ENCODE results near the gene C4A. TPM values are rescaled to one million over a fixed set of nuclear protein-coding genes. Genes with fewer than 3 reads are reported as not detected.

C4A gene
- total RNA-seq, 1 experiment from 2014 or later: 4.3 TPM

DNA sequence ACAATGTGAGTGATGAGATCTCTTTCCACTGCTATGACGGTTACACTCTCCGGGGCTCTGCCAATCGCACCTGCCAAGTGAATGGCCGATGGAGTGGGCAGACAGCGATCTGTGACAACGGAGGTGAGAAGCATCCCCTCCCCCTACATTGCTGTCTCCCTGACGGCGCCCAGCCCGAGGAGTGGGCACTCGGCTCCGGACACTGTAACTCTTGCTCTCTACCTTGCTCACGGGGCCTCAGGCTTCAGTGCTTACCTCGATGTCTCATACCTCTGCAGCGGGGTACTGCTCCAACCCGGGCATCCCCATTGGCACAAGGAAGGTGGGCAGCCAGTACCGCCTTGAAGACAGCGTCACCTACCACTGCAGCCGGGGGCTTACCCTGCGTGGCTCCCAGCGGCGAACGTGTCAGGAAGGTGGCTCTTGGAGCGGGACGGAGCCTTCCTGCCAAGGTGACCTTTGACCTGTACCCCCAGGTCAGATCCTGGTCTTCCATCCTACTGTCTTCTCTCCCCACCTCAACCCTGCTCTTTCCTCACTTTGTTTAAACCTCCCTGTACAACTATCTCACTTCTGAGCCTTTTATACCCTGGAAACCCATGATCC is 34.7 kb upstream of the C4A start:
- TF ChIP-seq, protein P1, sequence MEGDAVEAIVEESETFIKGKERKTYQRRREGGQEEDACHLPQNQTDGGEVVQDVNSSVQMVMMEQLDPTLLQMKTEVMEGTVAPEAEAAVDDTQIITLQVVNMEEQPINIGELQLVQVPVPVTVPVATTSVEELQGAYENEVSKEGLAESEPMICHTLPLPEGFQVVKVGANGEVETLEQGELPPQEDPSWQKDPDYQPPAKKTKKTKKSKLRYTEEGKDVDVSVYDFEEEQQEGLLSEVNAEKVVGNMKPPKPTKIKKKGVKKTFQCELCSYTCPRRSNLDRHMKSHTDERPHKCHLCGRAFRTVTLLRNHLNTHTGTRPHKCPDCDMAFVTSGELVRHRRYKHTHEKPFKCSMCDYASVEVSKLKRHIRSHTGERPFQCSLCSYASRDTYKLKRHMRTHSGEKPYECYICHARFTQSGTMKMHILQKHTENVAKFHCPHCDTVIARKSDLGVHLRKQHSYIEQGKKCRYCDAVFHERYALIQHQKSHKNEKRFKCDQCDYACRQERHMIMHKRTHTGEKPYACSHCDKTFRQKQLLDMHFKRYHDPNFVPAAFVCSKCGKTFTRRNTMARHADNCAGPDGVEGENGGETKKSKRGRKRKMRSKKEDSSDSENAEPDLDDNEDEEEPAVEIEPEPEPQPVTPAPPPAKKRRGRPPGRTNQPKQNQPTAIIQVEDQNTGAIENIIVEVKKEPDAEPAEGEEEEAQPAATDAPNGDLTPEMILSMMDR (conservative IDR thresholded peaks at IDR 0.05): no peak
- no peak for DNase-seq
- no peak overlapping the region for H4K91ac ChIP-seq (ENCODE audit: insufficient read length, low read depth, low read length)

More for the DNA sequence above, 34.7 kb upstream of the C4A start:
- Histone ChIP-seq H3K9ac (ENCODE audit: extremely low read depth, insufficient read length, low read length) (no peak overlapping the region), H3K4me1 (ENCODE audit: insufficient read depth, low read length) (no peaks in the 10 kb centered on the region), H3K23ac (ENCODE audit: insufficient read length, low read depth, low read length) (no peak overlapping the region), H2BK5ac (ENCODE audit: insufficient read length, low read length) (no peak overlapping the region), H3K4me2 (ENCODE audit: insufficient read depth, insufficient read length, low read length) (no peak overlapping the region), H3K56ac (ENCODE audit: insufficient read length, low read depth, low read length) (no peak overlapping the region), H3K4ac (ENCODE audit: low read depth, low read length) (no peak overlapping the region), H2BK12ac (ENCODE audit: insufficient read length, low read depth, low read length) (no peak overlapping the region), H4K8ac (replicated peaks; ENCODE audit: insufficient read length, low read depth, low read length) (no peak overlapping the region), H3K79me1 (ENCODE audit: insufficient read depth, low read depth, low read length, poor library complexity, severe bottlenecking) (no peaks in the 10 kb centered on the region), H2BK20ac (ENCODE audit: low read depth, low read length, poor library complexity, severe bottlenecking) (no peak overlapping the region), H3K9me3 (ENCODE audit: control insufficient read depth, low read depth, low read length) (no peaks in the 10 kb centered on the region), H3K27ac (ENCODE audit: insufficient read length, low read depth, low read length) (no peak overlapping the region), H4K20me1 (ENCODE audit: control insufficient read depth, insufficient read depth, insufficient read length) (peaks cover 2% of the 10 kb centered on the region), H2BK120ac (ENCODE audit: low read depth, low read length, poor library complexity, severe bottlenecking) (no peak overlapping the region), H3K18ac (ENCODE audit: insufficient read length, low read depth, low read length) (no peak overlapping the region), H4K5ac (ENCODE audit: insufficient read length, low read depth, low read length) (no peak overlapping the region), H2AK5ac (ENCODE audit: insufficient read length, low read length) (no peak overlapping the region), H3K27me3 (ENCODE audit: insufficient read depth, low read length) (no peaks in the 10 kb centered on the region), H3T11ph (ENCODE audit: low read length) (no peak overlapping the region), H2AFZ (ENCODE audit: low read length) (no peak overlapping the region), H3K14ac (ENCODE audit: insufficient read depth, low read length) (no peak overlapping the region), H3K23me2 (ENCODE audit: insufficient read length, low read depth, low read length, poor library complexity, severe bottlenecking) (no peaks in the 10 kb centered on the region), H2BK15ac (ENCODE audit: low read depth, low read length) (no peak overlapping the region), H3K79me2 (ENCODE audit: insufficient read depth, low read length) (no peaks in the 10 kb centered on the region)
- peaks cover 57% of the 10 kb centered on the region for H3K27me3 Mint-ChIP-seq (ENCODE audit: low read depth)
- H3K4me1 Mint-ChIP-seq: peaks cover 5 to 8% of the 10 kb centered on the region in 2 experiments; a peak in 3 of 4 replicates
- peaks cover 0 to 20% (median 10%) of the 10 kb centered on the region in 3 experiments; a peak in 6 of 7 replicates for H3K36me3 Mint-ChIP-seq (ENCODE audit: insufficient read depth in 1 of 3, low read depth in 3 of 3)
- no peak overlapping the region; a peak in 1 of 5 replicates for H3K4me3 Mint-ChIP-seq
- H3K27ac Mint-ChIP-seq: no peak overlapping the region; a peak in 1 of 7 replicates
- H3K9me3 Mint-ChIP-seq: no peaks in the 10 kb centered on the region
- no CpG with 5 or more reads among the region's 24 CpGs for WGBS (ENCODE audit: extremely low coverage, insufficient read length, low lambda C conversion rate)

Data from H9 (cell line).